ENCODE data around the gene B3GNT7. TPM values are rescaled to one million over a fixed set of nuclear protein-coding genes. Genes with fewer than 3 reads are reported as not detected.
"Not testable (repeated sequence)": the region's sequence is repeated elsewhere in the genome, so short reads cannot be mapped to it uniquely, and the experiment has no call there.

B3GNT7 gene
- total RNA-seq, 2 experiments from 2014 or later, result not detected

DNA sequence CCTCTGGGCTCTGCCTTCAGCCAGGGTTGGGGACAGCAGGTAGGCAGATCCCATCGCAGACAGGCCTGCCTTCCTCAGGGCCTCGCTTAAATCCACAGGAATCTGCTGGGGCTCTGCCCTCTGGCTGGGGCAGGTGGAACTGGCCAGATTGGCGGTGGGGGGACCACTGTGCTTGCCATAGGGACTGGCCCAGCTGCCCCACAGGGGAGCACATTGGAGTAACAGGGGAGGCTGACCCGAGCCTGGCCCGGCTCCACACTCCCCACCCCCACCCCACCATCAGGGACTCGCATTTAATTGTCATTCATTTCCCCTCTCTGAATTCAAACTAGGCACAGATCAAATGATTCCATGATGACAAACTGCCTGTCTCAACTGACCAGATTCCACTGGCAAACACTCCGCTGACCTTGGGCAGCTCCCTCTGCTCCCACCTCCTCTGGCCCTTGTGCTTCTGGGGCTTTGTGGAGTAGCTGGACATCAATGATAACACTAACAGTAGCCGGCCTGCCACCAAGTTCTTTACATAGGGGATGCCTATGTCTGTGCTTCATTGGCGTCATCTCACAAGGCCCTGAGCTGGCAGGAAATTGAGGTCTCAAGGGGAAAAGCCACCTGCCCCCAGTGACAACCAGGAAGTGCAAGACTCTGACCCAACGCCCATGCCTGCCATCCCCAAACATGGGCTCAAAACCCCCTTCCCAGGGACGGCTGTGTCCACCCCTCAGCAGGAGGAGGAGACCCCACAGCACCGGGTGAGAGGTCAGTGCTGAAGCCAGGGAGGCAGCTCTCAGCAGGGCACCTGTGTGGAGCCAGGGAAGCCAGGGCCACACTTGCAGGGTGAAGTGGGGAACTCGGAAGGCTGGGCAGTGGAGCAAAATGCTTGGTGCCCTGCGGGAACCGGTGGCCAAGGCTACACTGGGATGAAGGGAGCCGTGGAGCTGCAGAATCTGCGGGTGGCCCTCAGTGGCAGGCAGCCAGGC is 2.1 kb upstream of the B3GNT7 start:
- POLR2A ChIA-PET, result no interaction called here
- Mint-ChIP-seq H3K27ac (peak overlapping the region; percentile 83), H3K36me3 (ENCODE audit: low read depth) (peaks cover 2% of the 10 kb centered on the region), H3K9me3 (no peaks in the 10 kb centered on the region), H3K4me1 (peaks cover 15% of the 10 kb centered on the region), H3K27me3 (peaks cover 25% of the 10 kb centered on the region), H3K4me3 (no peak overlapping the region)
- peak; percentile 25 for DNase-seq
- CTCF ChIA-PET, result interaction anchor here (1.0 to 1.5 kb wide), 5 partner anchors 10 to 290 kb away, joined by 3 to 5 read pairs (median 4); no protein-coding TSS in a partner anchor

DNA sequence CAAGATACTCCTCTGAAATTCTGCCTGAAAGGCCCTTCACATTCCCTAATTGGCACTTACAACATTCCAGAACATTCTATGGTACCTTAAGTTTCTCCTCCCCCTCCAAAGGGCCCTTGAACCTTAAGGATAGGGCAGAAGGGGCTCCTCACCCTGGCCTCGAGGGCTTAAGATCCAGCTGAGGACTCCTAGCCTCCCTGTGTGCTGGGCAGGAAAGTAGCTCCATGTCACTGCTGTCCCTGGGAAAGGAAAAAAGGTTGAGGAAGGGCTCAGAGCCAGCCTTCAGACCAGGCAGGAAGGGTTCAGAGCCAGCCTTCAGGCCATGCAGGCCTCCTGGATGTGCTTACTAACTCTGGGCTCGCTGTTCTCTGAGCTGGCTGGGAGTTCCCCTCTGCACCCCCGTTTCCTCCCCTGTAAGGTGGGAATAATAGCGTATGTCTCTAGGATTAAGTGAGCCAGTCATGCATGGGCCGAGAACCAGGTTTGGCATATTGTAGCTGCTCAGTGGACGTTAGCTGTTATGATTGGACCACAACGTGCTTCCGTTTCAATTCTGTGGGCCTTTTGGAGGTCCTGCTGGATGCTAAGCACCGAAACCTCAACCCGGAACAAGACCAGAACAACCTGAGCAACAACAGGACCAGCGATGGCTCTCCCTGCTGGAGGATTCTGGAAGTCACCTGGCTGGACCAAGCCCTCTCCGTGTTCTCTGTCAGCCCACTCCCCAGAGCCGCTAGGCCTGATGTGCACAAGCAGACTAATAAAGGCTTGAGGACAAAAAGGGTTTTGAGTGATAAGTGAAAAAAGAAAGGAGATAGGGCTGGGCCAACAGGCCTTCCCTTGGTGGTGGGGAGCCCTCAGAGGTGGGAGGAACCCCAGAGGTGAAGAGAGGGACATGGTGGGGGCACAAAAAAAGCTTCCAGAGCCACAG is 1.0 kb upstream of the B3GNT7 start:
- POLR2A ChIA-PET, result no interaction called here
- CTCF ChIA-PET, result interaction anchor here (1.0 to 1.5 kb wide), 5 partner anchors 11 to 291 kb away, joined by 3 to 5 read pairs (median 4); no protein-coding TSS in a partner anchor
- peaks cover 15% of the 10 kb centered on the region for H3K4me1 Mint-ChIP-seq
- H3K36me3 Mint-ChIP-seq (ENCODE audit: low read depth), result peaks cover 2% of the 10 kb centered on the region
- peaks cover 25% of the 10 kb centered on the region for H3K27me3 Mint-ChIP-seq
- H3K27ac Mint-ChIP-seq, result no peak overlapping the region
- H3K4me3 Mint-ChIP-seq, result peak overlapping the region; percentile 33
- no peaks in the 10 kb centered on the region for H3K9me3 Mint-ChIP-seq
- DNase-seq, result no peak

DNA sequence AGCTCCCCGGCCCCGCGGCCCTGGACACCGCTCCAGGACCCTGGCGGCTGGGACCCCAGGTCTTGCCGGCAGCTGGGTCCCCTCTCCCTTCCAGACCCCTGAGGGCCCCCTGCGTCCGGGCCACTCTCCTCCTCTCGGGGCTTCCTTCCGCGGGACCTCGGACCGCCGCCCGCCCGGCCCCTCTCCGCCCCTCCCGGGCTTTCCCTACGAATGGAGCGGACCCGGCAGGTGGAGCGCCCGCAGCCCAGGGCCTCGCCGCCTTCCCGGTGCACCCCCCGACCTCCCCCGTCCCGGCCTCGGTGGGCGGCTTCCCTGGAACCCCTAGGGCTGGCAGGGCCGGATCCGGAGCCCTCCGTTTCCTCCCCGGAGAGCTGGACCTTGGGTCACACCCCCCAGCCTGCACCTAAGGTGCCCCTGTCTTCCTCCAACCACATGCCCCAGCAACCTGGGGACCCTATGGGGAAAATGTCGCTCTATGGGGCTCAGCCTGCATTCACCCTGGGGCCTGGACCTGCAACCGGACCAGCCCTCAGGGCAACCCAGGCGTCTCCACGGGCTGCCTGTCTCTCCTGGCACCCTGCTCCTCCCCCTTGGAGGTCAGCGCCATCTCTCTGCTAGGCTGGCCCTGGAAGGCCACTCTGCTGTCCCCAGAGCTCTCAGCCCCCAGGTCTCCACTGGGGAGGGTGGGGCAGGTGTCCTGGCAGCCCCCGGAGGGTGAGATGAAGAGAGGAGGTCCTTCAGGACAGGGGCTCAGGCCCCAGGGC is 730 bp downstream of the B3GNT7 start:
- CTCF ChIA-PET, result no interaction called here
- Mint-ChIP-seq H3K27me3 (peaks cover 25% of the 10 kb centered on the region), H3K36me3 (ENCODE audit: low read depth) (peaks cover 2% of the 10 kb centered on the region), H3K4me1 (peaks cover 15% of the 10 kb centered on the region), H3K27ac (no peak overlapping the region), H3K9me3 (no peaks in the 10 kb centered on the region), H3K4me3 (no peak overlapping the region)
- DNase-seq, result no peak
- POLR2A ChIA-PET, result no interaction called here

DNA sequence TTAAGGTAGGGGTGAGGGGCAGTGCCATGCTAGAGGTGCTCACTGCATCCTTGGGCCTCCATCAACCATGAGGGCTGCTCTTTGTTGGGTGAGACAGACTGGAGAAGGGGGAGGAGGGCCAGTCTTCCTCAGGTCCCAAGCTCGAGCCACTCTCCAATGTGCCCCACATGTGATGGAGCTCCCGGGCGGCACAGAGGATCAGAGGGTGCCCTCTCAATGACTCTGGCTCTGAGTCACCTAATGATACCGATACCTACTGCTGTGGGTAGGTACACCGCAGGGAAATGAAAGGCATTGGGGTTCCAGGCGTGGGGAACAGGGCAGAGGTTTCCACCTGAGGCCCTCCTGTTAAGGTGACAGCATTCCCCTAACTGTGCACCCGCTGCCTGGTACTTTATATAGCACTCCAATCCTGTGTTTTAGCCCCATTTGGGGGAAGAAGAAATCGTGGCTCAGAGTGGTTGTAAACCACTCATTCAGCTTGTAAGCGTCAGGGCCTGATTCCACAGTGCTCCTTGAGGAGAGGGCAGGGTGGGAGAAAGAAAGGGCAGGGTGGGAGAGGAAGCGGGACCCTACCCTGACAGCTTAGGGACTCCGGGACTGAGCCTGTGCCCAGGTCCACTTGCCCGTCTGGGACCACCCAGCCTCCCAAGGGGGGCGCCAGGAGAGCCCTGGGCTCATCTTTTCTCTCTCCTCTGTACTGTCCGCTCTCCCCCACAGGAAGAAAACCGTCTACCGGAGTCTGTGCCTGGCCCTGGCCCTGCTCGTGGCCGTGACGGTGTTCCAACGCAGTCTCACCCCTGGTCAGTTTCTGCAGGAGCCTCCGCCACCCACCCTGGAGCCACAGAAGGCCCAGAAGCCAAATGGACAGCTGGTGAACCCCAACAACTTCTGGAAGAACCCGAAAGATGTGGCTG is 1.8 kb downstream of the B3GNT7 start:
- H3K36me3 Mint-ChIP-seq (ENCODE audit: low read depth), result peaks cover 2% of the 10 kb centered on the region
- no peak overlapping the region for H3K4me3 Mint-ChIP-seq
- ChIA-PET POLR2A (no interaction called here), CTCF (interaction anchor here (0.5 to 1.3 kb wide), 5 partner anchors 15 to 227 kb away, joined by 3 to 5 read pairs (median 3); no protein-coding TSS in a partner anchor)
- H3K27me3 Mint-ChIP-seq, result peaks cover 23% of the 10 kb centered on the region
- H3K4me1 Mint-ChIP-seq, result peaks cover 15% of the 10 kb centered on the region
- no peak overlapping the region for H3K27ac Mint-ChIP-seq
- no peak for DNase-seq
- H3K9me3 Mint-ChIP-seq, result no peaks in the 10 kb centered on the region

DNA sequence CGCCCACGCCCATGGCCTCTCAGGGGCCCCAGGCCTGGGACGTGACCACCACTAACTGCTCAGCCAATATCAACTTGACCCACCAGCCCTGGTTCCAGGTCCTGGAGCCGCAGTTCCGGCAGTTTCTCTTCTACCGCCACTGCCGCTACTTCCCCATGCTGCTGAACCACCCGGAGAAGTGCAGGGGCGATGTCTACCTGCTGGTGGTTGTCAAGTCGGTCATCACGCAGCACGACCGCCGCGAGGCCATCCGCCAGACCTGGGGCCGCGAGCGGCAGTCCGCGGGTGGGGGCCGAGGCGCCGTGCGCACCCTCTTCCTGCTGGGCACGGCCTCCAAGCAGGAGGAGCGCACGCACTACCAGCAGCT is 2.4 kb downstream of the B3GNT7 start:
- POLR2A ChIA-PET, result no interaction called here
- Mint-ChIP-seq H3K9me3 (no peaks in the 10 kb centered on the region), H3K36me3 (ENCODE audit: low read depth) (peaks cover 2% of the 10 kb centered on the region), H3K4me1 (peaks cover 15% of the 10 kb centered on the region), H3K4me3 (no peak overlapping the region), H3K27me3 (peaks cover 23% of the 10 kb centered on the region), H3K27ac (no peak overlapping the region)
- no peak for DNase-seq
- CTCF ChIA-PET, result interaction anchor here (0.5 to 1.3 kb wide), 5 partner anchors 14 to 228 kb away, joined by 3 to 5 read pairs (median 3); no protein-coding TSS in a partner anchor

DNA sequence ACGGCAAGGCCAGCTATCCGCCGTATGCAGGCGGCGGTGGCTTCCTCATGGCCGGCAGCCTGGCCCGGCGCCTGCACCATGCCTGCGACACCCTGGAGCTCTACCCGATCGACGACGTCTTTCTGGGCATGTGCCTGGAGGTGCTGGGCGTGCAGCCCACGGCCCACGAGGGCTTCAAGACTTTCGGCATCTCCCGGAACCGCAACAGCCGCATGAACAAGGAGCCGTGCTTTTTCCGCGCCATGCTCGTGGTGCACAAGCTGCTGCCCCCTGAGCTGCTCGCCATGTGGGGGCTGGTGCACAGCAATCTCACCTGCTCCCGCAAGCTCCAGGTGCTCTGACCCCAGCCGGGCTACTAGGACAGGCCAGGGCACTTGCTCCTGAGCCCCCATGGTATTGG is 3.1 kb downstream of the B3GNT7 start:
- Mint-ChIP-seq H3K4me3 (no peak overlapping the region), H3K27me3 (peaks cover 23% of the 10 kb centered on the region), H3K4me1 (peaks cover 9% of the 10 kb centered on the region), H3K9me3 (no peaks in the 10 kb centered on the region), H3K36me3 (ENCODE audit: low read depth) (peaks cover 2% of the 10 kb centered on the region), H3K27ac (no peak overlapping the region)
- DNase-seq, result no peak
- ChIA-PET POLR2A (no interaction called here), CTCF (interaction anchor here (1.0 kb wide), 1 partner anchor 13 kb away, joined by 3 read pairs; no protein-coding TSS in a partner anchor)

DNA sequence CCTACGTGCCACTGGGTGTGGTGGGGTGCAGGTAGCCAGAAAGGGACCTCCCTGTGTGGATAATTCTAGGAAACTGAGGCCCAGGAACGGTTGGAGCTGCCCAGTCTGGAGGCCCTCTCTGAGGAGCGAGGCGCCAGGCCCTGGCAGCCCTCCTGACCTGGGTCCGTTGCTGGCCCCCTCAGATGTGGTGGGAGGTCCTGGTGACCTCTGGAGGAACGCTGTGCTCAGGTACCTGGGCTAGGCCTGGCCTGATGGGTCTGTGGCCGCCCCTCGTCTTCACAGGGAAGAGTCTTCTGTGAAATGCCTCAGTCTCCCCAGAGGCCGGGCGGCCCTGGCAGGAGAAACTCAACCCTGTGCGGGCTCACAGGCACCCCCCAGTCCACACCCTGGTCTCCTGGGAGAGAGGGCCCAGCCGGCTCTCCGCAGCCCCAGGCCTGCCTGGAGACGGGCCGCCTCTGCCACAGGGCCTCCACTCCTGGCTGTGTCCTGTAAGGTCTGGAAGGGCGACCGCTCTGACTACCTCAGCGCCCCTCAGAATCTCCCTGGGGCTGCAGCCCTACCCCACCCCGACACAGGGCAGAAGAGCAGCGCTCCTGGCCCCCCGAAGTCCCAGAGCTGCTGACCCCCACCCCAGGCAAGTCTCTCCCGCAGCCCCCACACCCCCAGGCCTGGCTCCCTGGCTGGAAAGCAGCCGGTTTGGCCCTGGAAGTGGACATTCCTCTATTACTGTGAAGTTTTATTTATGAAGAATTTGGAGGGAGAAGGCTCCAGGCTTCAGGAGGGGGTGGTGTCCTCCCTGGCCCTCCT is 3.7 kb downstream of the B3GNT7 start:
- no peak overlapping the region for H3K27ac Mint-ChIP-seq
- ChIA-PET POLR2A (no interaction called here), CTCF (interaction anchor here (1.0 to 1.5 kb wide), 2 partner anchors 10 to 13 kb away, joined by 3 read pairs; no protein-coding TSS in a partner anchor)
- H3K4me3 Mint-ChIP-seq, result no peak overlapping the region
- peaks cover 22% of the 10 kb centered on the region for H3K27me3 Mint-ChIP-seq
- no peaks in the 10 kb centered on the region for H3K9me3 Mint-ChIP-seq
- DNase-seq, result no peak
- H3K4me1 Mint-ChIP-seq, result peaks cover 3% of the 10 kb centered on the region
- no peaks in the 10 kb centered on the region for H3K36me3 Mint-ChIP-seq (ENCODE audit: low read depth)

DNA sequence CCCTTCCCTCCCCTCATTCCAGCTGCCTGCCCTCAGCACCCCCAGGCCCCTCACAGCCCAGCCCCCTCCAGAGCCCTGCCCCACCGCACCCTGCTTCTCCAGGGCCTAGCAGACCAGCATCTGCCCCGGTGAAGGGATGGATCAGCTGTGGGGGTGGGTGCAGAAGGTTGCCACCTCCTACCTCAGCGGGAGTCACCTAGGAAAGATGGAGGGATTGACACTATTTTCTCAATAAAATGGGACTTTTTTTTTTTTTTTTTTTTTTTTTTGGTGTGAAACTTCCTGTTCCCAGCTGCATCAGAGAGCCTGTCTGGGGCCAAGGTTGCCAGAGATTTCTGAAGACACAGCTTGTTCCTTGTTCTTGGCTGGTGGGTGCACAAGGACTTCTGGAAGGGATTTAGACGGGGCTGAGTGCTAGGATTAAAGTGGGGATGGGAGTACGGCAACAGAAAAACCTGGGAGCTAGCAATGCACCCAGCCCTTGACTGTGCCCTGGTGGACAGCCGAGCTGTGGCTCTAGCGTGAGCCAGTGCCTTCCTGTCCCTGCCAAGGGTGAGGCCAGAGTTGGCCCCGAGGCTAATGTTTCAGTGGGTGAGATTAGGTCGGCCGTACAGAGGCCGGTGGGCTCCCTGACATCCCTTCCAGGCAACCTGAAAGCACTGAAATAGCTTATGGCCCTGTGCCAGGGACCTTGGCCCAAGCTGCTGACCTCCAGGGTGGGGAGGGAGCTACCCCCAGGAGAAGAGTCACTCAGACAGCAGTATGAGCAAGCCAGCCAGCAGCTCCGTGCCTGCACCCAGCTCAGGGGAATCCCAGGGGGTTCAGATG is 4.6 kb downstream of the B3GNT7 start:
- ChIA-PET POLR2A (no interaction called here), CTCF (interaction anchor here (0.6 to 1.5 kb wide), 3 partner anchors 11 to 1162 kb away, joined by 3 read pairs; no protein-coding TSS in a partner anchor)
- no peak overlapping the region for H3K4me3 Mint-ChIP-seq
- no peaks in the 10 kb centered on the region for H3K9me3 Mint-ChIP-seq
- peaks cover 2% of the 10 kb centered on the region for H3K4me1 Mint-ChIP-seq
- no peak for DNase-seq
- no peak overlapping the region for H3K27ac Mint-ChIP-seq
- no peaks in the 10 kb centered on the region for H3K36me3 Mint-ChIP-seq (ENCODE audit: low read depth)
- H3K27me3 Mint-ChIP-seq, result peaks cover 14% of the 10 kb centered on the region

DNA sequence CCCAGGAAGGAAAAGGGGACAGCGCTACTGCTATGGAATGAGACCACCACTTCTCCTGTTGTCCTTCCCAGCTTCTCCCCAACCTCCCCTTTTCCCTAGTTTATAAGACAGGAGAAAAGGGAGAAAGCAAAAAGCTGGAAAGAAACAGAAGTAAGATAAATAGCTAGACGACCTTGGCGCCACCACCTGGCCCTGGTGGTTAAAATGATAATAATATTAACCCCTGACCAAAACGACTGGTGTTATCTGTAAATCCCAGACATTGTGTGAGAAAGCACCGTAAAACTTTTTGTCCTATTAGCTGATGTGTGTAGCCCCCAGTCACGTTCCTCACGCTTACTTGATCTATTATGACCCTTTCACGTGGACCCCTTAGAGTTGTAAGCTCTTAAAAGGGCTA is 5.2 kb downstream of the B3GNT7 start:
- CTCF ChIA-PET, result interaction anchor here (0.8 to 1.5 kb wide), 2 partner anchors 11 to 36 kb away, joined by 3 read pairs; no protein-coding TSS in a partner anchor
- H3K27ac Mint-ChIP-seq; H3K9me3 Mint-ChIP-seq; H3K36me3 Mint-ChIP-seq (ENCODE audit: low read depth); H3K4me3 Mint-ChIP-seq; H3K4me1 Mint-ChIP-seq; DNase-seq; POLR2A ChIA-PET: not testable (repeated sequence)
- H3K27me3 Mint-ChIP-seq, result peaks cover 12% of the 10 kb centered on the region

DNA sequence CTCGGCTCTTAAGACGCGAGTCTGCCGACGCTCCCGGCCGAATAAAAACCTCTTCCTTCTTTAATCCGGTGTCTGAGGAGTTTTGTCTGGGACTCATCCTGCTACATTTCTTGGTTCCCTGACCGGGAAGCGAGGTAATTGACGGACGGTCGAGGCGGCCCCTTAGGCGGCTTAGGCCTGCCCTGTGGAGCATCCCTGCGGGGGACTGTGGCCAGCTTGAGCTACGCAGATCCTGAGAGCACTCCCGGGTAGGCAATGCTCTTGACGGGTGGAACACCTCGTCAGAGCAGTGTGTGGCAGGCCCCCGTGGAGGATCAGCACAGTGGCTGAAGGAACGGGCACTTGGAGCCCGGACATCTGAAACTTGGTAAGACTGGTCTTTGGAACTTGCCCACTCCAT is 5.6 kb downstream of the B3GNT7 start:
- POLR2A ChIA-PET, result not testable (repeated sequence)
- peaks cover 12% of the 10 kb centered on the region for H3K27me3 Mint-ChIP-seq

More for the DNA sequence above, 5.6 kb downstream of the B3GNT7 start:
- H3K9me3 Mint-ChIP-seq; H3K36me3 Mint-ChIP-seq (ENCODE audit: low read depth); H3K4me3 Mint-ChIP-seq; H3K4me1 Mint-ChIP-seq; H3K27ac Mint-ChIP-seq; DNase-seq; CTCF ChIA-PET: not testable (repeated sequence)
